ENCODE data around the gene PYDC2. TPM values are rescaled to one million over a fixed set of nuclear protein-coding genes. Genes with fewer than 3 reads are reported as not detected.

PYDC2 gene
- total RNA-seq, 5 donors from 2014 or later (not counting 1 experiment from before 2014, with no cell fraction given) = not detected

GRCh38 chr3:191509078-191509477 lies 48.1 kb downstream of the PYDC2 start:
- Histone ChIP-seq H3K4me3 (ENCODE audit: control insufficient read depth in 1 of 2, extremely low read depth in 1 of 2, low read length in 1 of 2) (no peak overlapping the region), H3K36me3 (ENCODE audit: control insufficient read depth in 2 of 2, extremely low read depth in 1 of 2, insufficient read depth in 1 of 2, low read length in 1 of 2) (no peaks in the 10 kb centered on the region), H3K4me1 (ENCODE audit: control insufficient read depth in 1 of 2, extremely low read depth in 1 of 2, insufficient read depth in 2 of 2, low read length in 2 of 2) (no peaks in the 10 kb centered on the region), H3K27ac (ENCODE audit: low read length) (no peak overlapping the region), H3K9me3 (no peaks in the 10 kb centered on the region), H3K27me3 (replicated peaks in 1 of 2; ENCODE audit: control insufficient read depth in 2 of 2, extremely low read depth in 1 of 2, insufficient read depth in 2 of 2, low read length in 1 of 2) (no peaks in the 10 kb centered on the region)
- DNase-seq = no peak
- H3K4me1 Mint-ChIP-seq = no peaks in the 10 kb centered on the region
- H3K36me3 Mint-ChIP-seq = no peaks in the 10 kb centered on the region
- no peak overlapping the region for H3K27ac Mint-ChIP-seq
- H3K4me3 Mint-ChIP-seq = no peak overlapping the region
- H3K9me3 Mint-ChIP-seq = peaks cover 0 to 3% (median 0%) of the 10 kb centered on the region in 3 donors
- CTCF ChIA-PET = no interaction called here
- POLR2A ChIA-PET = no interaction called here
- WGBS (ENCODE audit: insufficient coverage) = no CpG with 5 or more reads among the region's 2 CpGs
- H3K27me3 Mint-ChIP-seq = no peaks in the 10 kb centered on the region
- no peak for ATAC-seq (replicated peaks in 1 of 4)

Other genes starting within 250 kb of the PYDC2 start
- 1 to 10 TPM; 4.0 to 9.7 (median 9.7) TPM for gene CCDC50, start 131.8 kb upstream of the PYDC2 start, total RNA-seq
- gene UTS2B, start 130.6 kb upstream of the PYDC2 start, total RNA-seq = under 1 TPM in 2 of 5 donors, not detected in 3; 0.32 to 0.36 TPM